ENCODE measurements around the gene STAG1.

GRCh38 chr3:136330900-136331299 is 421.3 kb downstream of the STAG1 start:
- TF ChIP-seq DR1 (CRISPR knock-in tag; IDR thresholded peaks at IDR 0.05) (no peak), ZNF274 (CRISPR knock-in tag; IDR thresholded peaks at IDR 0.05) (no peak), SIN3A (IDR thresholded peaks at IDR 0.05; ENCODE audit: borderline replicate concordance, low read depth, low read length) (no peak)

Measured in HepG2 (cell line).